Measurements from ENCODE around the gene RNLS.

The RNLS gene

DNA sequence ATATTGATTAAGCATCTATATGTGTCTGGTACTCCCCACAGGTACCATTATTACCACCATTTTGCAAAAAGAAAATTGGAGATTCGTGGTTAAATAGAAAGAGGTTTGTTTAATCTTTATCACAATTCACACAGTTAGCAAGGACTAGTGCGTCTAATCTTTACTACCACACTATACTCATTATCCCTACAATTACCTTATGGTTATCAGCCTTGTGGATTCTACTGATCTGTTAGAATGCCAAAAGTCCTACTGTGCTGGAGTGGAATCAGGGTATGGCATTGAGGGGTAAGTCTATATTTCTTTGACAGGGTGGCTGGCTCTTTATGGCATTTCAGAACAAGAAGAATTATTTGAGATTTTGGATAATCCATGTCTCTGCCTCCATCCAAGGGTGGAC lies 156.1 kb downstream of the RNLS start:
- DNase-seq, result no peak

DNA sequence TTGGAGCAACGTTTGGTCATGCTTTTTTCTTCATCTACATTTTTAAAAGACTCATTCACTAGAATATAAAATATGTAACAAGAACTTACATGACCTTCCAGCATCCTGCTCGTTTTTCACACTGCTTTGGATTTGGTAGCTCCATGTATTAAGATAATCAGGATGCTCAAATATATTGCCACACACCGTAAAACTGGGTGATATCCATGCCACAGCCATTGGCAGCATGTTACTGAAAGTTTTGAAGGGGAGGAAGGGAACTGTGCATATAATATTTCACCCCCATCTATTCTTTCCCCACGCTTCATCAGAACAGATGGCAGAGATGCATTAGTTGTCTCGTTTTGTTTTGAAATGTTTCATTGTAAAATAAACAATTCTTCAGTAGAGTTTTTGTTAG lies 158.2 kb downstream of the RNLS start:
- no peak for DNase-seq

DNA sequence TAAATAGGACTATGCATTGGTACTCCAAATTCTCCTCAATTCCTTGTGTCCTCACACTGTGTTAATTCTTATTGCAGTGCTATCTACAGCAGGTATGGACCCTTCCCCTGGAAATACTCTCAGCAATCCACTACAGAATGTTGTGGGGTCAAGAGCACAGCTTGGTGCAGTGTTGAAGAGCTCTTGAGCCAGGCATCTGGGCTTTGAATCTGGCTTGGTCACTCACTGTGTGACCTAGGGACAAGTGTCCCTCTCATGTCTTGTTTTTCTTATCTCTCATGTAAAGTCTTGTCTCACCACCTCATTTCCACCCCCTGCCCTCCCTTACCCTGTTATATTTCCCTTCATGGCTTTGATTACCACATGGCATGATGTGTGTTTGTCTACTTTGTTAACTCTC lies 159.4 kb downstream of the RNLS start:
- DNase-seq, result no peak

DNA sequence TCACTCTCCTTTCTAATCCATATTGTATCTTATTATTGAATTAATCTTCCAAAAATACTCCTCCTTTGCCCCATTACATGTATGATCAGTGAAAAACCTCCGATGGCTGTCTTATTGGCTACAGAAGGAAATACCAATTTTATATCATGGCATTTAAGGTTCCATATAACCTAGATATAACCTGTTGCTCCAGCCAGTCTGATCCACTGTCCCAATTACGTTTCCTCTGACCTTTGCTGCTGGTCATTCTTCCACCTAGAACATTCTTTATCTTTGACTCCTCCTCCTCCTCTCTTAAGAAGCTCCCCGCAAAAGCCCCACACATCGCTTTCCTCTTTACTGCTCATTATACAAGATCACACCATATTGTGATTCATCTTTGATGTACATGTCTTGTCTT lies 161.5 kb downstream of the RNLS start:
- DNase-seq, result no peak

DNA sequence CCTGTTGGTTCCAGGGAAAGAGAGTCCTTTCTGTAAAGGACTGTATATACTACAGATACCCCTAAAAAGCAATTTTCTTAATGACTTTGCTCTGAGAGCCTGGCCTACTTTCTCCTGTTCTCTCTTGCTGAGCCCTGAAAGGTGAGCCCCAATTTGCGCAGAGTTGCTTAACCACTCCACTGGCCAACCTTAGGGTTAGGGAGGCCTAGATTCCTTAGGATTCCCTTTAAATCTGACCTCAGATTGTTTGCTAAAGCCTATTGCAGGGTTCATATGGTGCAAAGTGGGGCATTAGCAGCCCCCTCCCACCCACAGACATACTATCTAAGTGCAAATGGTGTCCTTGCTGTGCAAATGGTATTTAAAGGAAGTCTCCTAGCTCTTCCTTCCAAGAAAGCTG lies 164.2 kb downstream of the RNLS start:
- no peak for DNase-seq

DNA sequence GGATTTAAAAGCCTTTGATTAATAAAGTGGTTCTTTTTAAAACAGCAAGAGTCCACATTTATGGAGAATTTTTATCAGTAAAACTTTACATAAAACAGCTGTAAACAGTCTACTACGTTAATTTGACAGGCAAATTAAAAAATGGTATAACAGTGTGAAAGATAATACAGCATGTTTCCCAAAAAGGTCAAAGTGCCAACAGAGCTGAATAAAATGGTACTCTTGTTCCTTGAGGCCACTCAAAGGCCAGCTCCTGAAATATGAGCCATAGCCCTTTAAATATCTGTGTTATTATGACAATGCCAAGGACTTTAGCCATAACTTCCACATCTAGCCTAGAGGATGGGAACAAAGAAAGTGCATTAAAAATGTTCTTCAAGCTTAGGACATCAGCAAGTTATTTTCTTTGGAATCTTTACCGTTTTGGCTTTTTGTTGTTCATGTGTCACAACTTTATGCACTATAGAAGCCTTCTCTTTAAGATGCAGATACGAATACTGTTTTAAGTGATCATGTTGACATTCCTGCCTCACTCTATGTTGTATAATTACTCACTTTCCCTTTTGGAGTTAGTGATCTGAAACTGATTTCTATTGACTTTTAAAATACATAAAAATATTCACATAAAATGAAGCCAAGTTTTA lies 165.6 kb downstream of the RNLS start:
- no peak for DNase-seq

DNA sequence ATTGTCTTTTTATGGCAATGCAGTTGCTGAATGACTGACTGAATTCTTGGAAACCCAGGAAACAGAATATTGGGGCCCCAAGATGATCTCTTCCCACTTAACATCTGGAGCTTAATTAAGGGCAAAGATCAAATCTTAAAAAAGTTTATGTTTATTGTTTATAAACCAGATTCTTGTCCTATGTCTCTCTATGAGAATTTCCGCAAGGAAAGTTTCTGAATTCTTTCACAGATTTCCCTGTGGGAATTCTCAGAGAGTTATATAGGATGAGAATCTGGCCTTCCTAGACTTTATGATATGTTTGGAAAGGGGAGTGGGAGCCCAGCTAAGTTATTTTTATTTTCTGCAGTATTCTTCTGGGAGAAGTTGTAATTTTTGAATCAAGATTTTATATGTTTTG lies 166.3 kb downstream of the RNLS start:
- DNase-seq, result no peak

DNA sequence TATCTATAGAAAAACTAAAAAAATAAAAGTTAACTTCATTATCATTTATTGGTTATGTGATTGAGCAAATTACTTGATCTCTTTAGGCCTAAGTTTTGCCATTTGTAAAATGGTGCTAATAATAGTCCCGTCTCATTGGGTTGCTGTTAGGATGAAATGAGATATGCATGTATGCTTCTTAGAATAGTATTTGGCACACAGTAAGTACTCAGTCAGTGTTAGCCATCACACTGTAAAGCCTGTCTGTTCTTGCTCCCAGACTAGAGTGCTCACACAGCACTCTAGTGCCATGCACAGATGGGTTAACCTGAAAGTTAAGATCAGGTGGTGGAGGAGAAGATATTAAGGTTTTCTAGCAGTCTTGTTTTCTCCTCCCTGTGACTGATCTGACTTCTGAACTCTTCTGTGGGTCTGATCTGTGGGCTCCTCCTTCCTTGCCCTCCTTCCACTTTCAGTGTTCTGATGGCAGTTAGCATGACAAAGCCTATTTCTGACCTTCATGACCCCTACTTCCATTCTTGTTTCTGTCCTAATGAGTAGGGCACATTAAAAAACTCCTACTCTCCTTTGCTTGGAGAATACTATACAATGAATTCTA lies 167.5 kb downstream of the RNLS start:
- DNase-seq, result no peak

DNA sequence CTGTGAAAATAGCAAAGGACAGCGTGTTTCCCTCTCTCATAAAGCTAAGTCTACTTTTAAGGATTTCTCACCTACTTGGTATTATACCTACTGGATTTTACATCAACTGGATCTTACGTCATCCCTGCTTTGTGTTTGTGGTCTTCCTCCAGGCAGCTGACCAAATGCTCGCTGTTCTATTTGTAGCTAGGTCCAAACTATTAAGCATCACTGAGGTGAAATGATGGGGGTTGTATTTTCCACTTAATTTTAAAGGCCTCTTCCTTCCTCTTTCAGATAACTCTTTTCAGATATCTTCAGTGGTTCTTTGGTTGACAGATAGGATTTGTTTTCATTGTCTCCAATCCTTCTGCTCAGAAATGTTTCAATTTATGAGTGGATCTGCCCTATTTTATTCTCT lies 169.7 kb downstream of the RNLS start:
- no peak for DNase-seq

DNA sequence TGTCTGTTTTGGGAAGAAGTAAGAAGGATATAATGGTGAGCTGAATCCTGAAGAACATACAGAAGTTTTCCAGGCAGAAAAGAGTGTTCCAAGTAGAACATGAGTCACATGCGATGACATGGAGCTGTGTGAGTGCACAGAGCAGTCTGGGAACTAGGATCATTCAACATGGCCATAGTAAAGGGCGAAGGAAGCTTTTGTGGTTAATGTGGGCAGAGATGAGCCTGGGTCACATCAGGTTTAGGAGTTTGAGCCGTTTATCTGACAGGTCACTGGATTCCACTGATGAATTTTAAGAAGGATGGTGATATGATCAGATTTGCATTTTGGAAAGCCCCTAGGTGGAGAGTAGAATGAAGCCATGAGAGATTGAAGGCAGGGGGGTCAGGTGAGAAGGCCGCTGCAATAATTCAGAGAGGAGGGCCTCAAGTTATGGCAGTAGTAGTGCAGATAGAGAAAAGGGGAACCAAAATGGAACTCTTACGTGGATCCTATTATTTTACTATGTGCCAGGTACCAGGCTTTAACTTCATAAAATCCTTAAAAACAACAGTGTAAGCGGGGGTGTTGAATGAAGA lies 171.3 kb downstream of the RNLS start:
- DNase-seq, result no peak

DNA sequence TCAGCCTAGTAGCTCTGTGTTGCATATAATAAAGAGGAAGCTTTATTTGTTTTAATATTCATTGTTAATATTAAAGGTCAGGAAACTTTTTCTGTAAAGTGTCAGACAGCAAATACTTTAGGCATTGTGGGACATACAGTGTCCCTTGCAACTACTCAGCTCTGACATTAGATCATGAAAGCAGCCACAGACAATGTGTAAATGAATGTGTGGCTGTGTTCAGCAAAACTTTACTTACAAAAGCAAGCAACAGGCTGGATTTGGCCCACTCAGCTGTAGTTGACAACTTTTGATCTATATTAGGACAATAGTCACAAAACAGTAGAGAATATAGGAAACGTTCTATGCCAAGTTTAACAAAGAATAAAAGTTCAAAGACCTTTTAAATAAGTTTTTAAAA lies 173.3 kb downstream of the RNLS start:
- no peak for DNase-seq

DNA sequence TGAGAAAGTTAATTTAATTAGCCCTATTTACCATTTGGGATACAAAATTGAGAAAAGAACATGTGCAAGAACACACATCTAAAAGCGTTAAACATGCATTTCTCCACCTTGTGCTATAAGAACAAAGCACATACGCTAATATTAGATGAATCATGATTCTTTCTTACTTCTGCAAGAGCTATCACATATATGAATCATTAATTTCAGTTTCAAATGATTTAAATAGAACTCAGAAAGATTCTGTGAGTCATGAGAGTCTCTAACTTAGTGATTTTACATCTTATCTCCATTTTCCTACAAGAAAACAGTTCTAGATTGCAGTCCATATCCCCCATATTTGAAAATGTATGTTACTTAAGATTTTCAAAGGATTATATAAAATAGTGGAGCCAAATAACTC lies 173.9 kb downstream of the RNLS start:
- no peak for DNase-seq

DNA sequence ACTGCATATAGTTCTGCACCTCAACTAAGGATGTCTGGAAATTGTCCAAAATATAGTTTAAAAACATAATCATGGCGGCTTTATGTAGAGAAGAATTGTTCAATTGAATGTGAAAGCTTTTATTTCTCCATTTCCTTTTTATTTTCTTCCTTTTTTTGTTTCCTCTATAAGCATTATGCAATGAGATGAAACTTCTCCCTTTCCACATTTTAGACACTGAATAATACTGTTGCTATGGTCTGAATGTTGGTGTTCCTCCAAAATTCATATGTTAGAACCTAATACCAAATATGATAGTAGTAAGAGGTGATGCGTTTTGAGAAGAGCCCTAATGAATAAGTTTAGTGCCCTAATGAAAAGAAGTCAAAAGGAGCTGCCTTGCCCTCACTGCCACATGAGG lies 175.0 kb downstream of the RNLS start:
- DNase-seq, result peak; percentile 70 to 82

DNA sequence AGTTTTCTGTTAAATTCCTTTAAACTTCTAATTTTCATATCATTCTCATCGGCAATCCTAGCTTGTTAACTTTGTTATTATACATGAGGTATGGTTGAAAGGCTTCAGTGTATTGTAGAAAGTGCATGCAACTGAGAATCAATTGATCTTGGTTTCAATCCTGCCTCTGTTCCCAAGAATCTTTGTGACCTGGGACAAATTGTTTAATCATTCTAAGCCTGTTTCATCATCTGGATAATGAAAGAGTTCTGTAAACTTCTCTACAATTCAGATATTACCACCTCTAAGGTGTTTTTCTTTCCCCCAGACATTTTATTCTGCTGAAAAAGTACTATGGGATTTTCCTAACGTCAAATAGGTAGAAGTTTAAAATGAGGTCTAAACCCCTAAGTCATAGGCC lies 179.0 kb downstream of the RNLS start:
- no peak for DNase-seq

DNA sequence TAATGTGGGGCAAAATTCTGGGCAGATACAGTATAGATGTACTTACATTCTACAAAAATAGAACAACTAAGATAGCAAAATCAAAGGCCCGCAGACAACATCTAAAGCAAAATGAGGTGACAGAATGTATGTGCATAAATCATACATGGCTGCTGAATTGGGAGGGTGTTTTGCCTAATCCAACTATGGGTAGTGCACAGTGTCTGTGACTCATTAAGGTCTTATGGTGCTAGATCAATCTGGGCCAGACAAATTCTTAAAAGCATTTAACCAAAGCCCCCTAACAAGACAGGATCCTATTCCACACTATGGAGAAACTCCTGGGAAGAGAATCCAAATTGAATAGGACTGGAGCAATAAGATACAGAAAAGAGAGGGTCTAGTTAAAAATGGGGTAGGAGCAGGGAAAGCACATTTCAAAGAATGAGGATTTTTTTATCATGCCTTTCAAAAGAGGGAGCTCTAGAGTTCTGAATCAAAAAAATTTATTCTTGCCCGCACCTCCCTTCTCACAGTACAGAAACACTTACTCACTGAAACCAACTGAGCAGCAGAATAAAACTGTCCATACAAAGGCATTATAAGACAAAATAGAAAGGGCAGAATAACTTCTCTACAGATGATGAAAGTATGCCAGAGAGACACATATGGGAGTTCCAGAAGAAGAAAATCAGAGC lies 181.3 kb downstream of the RNLS start:
- DNase-seq, result no peak

DNA sequence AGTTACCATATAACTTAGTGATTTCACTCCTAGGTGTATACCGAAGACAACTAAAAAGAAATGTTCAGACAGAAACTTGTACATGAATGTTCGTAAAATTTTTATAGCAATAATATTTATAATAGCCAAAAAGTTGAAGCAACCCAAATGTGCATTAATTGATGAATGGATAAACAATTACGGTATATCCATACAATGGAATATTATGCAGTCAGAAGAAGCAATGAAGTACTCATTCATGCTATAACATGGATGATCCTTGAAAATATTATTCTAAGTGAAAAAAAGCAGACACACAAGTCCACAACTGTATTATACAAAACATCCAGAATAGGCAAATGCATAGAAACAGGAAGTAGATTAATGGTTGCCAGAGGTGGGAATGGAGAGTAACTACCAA lies 183.9 kb downstream of the RNLS start:
- DNase-seq, result no peak

DNA sequence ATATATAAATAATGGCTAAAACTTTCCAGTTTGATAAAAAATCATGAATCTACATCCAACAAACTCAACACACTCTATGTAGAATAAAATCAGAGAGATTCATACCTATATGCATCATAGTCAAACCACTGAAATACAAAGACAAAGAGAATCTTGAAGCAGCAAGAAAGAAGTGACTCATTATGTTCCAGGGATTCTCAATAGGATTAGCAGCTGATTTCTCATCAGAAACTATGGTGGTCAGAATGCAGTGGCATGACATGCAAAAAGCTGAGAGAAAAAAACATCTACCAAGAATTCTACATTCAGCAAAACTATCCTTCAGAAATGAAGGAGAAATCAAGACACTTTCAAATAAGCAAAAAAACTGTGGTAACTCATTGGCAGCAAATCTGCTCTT lies 187.4 kb downstream of the RNLS start:
- DNase-seq, result no peak

DNA sequence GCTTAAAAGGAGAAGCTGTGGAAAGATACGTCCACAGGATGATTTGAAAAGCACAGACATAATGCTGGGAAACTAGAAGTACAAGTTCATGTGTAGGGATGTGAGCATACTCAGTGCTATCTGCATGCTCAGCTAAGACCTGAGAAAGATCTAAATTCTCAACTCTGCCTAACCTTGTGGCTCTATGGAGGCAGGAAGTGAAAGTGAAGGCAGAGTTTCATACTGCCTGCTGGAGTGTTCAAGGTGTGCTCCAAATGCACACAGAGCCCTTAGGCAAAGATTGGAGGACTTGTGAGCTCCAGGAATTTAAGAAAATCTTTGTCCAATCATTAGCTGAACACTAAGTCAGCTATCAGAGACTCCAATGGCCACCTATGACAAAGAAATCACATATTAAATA lies 190.9 kb downstream of the RNLS start:
- no peak for DNase-seq

DNA sequence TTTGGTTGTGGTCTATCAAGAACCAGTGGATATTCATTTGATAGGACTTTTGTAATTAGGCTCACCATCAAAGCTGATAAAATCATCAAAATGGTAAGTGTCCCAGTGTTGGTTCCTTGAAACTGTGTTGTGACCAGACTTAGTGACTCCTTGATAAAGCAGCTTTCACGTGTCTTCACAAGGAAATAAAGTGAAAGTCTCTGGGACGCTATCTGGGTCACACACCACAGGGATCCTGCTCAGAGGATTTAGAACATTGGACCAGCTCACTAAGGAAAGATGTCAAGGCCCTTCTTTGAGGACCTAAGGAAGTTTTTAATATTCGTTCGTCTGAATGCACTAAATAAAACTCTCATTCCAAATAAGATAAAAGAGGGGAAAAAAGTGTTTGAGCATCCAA lies 193.1 kb downstream of the RNLS start:
- DNase-seq, result no peak

DNA sequence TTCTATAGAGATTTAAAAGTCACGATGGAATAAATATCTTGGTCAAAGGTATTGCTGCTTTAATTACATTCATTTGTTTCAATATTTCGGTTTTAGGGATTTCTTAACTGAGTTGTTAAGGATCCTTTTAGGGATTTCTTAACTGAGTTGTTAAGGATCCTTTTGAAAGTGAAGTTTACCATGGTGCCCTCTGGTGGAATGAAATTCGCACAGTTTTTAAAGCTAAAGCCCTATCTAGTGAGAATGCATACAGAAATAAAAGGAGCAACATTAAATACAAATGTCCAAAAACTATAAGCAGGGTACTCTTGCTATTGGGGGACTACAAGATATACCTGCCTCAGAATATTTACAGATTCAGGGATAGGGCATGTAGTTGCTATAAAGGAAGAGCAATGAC lies 193.7 kb downstream of the RNLS start:
- DNase-seq, result peak; percentile 62 to 67

DNA sequence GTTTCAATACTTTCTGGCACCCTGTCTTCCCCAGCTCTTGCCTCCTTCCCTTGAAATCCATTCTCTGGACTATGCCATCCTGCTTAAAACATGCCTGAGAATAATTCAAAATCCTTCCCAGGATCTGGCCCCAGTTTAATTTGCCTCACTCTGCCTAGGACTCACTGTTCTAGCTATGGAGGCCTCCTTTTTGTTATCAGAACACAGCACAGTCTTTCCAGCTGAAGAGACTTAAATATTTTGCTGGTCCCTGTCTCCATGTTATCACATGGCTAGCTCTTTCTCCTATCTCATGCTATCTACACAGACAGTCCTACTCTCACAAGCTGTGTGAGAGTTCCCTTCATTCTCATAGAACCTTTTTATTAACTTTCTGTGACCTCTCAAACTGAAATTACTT lies 194.8 kb downstream of the RNLS start:
- no peak for DNase-seq

DNA sequence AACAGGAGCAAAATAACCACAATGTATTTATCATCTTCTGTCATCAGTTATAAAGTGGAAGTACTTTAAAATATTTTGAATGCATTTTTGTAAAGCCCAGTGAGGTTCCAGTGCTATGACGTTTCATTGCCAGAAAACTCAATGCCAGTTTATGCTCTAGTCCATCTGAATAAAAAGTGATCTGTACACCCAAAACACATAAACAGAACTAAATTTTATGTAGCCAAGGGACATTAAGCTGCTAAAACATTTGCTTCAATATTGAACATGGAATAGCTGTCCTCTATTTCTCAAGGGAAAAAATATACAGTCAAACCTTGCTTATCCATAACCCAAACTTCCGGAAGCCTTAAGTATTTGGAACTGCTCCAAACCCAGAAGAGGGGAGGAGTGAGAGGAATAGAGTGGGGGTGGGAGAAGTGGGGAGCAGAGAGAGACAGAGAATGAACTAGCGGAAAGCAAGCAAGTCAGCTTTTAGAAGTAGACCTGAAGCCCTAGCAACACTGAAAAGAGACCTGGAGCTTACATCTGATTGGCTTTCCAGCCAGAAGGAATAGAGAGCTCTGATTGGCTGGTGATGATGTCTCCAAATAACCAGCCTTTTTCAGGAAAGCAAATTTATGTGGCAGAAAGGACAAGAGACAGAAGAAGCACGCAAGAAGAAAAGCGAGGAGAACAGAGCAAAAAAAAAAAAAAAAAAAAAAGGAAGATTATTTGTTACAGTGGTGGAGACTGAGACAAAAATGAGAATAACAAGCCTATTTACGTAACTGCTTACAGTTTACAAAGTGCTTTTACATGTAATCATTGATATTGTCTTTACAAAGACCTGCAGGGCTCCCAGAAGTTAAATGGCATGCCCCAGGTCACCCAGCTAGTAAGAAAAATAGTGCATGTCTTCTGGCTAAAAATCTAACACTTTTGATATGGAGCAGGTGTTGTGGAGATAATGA lies 196.0 kb downstream of the RNLS start:
- DNase-seq, result peak; percentile 82 to 83

DNA sequence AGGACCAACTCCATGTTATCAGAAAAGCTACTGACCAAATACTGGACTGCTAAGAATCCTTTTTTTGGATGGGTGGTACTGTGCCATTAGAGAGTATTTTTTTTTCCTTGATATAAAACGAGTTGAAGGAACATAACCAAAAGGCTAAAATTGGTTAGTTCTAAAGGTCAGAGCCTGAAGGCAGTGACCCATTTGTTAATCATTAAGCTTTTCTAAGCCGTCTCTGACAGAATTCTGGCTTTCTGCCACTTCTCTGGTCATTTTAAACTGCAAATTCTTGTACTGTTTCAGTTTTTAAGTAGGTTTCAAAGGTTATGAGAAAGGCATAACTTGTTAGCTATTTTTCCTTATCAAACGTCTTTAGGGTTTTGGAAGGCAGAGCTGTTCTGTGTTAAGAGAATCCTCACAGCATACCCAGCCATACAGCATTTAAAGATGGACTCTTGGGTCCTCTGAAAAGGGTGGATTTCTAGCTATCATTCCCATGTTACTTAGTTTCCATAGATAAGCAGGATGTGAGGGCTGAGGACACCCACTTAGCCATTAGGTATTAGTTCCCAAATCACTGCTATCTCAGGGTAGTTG lies 196.8 kb downstream of the RNLS start:
- no peak for DNase-seq
